HEK293 (cell line): ENCODE results near the gene RSBN1L.

Source experiments
- BCL11A ChIP-seq: fragments of 450-650 bp; formaldehyde crosslinking; IDR thresholded peaks from 2 replicates; pipeline ENCODE4 v1.5.1; 2016; ENCODE audit warnings: low read depth, missing biosample characterization, missing genetic modification characterization
- FEZF1 ChIP-seq: fragments of 450-650 bp; formaldehyde crosslinking; IDR thresholded peaks from 2 replicates; pipeline ENCODE4 v1.5.1; 2016; ENCODE audit warnings: missing biosample characterization, missing genetic modification characterization
- GFI1B ChIP-seq: fragments of 450-650 bp; formaldehyde crosslinking; IDR thresholded peaks from 2 replicates; pipeline ENCODE4 v1.5.1; 2016; ENCODE audit warnings: missing biosample characterization, missing genetic modification characterization
- GLIS2 ChIP-seq: fragments of 450-650 bp; formaldehyde crosslinking; IDR thresholded peaks from 2 replicates; pipeline ENCODE4 v1.5.1; 2016; ENCODE audit warnings: missing biosample characterization, missing genetic modification characterization
- HOXA7 ChIP-seq: sonication (generic); formaldehyde crosslinking; IDR thresholded peaks from 2 replicates; pipeline ENCODE4 v1.8.1; 2022; ENCODE audit warnings: missing genetic modification reagents, borderline replicate concordance
- IKZF3 ChIP-seq: fragments of 450-650 bp; IDR thresholded peaks from 2 replicates; pipeline ENCODE4 v1.5.0; 2018; ENCODE audit warnings: missing biosample characterization, mild to moderate bottlenecking, missing genetic modification characterization, moderate library complexity
- INSM2 ChIP-seq: fragments of 450-650 bp; formaldehyde crosslinking; IDR thresholded peaks from 2 replicates; pipeline ENCODE4 v1.5.1; 2016; ENCODE audit warnings: missing biosample characterization, missing genetic modification characterization
- KLF1 ChIP-seq: fragments of 450-650 bp; formaldehyde crosslinking; IDR thresholded peaks from 2 replicates; pipeline ENCODE4 v1.5.1; 2016; ENCODE audit warnings: missing biosample characterization, missing genetic modification characterization
- KLF16 ChIP-seq: fragments of 450-650 bp; formaldehyde crosslinking; IDR thresholded peaks from 2 replicates; pipeline ENCODE4 v1.5.1; 2017; ENCODE audit warnings: missing biosample characterization, missing genetic modification characterization
- MZF1 ChIP-seq: fragments of 450-650 bp; formaldehyde crosslinking; IDR thresholded peaks from 2 replicates; pipeline ENCODE4 v1.5.1; 2017; ENCODE audit warnings: missing biosample characterization, missing genetic modification characterization, borderline replicate concordance
- ZBTB1 ChIP-seq: fragments of 450-650 bp; formaldehyde crosslinking; IDR thresholded peaks from 2 replicates; pipeline ENCODE4 v1.5.1; 2016; ENCODE audit warnings: missing biosample characterization, missing genetic modification characterization
- ZBTB17 ChIP-seq: fragments of 450-650 bp; formaldehyde crosslinking; IDR thresholded peaks from 2 replicates; pipeline ENCODE4 v1.5.1; 2016; ENCODE audit warnings: missing biosample characterization, missing genetic modification characterization
- ZBTB20 ChIP-seq: fragments of 450-650 bp; formaldehyde crosslinking; IDR thresholded peaks from 2 replicates; pipeline ENCODE4 v1.5.1; 2016; ENCODE audit warnings: missing biosample characterization, missing genetic modification characterization
- ZBTB48 ChIP-seq: fragments of 450-650 bp; formaldehyde crosslinking; IDR thresholded peaks from 2 replicates; pipeline ENCODE4 v1.5.1; 2016; ENCODE audit warnings: missing biosample characterization, missing genetic modification characterization
- ZFP69B ChIP-seq: fragments of 450-650 bp; formaldehyde crosslinking; IDR thresholded peaks from 2 replicates; pipeline ENCODE4 v1.5.1; 2016; ENCODE audit warnings: missing biosample characterization, missing genetic modification characterization
- ZIC2 ChIP-seq: fragments of 450-650 bp; formaldehyde crosslinking; IDR thresholded peaks from 2 replicates; pipeline ENCODE4 v1.5.1; 2016; ENCODE audit warnings: missing biosample characterization, missing genetic modification characterization
- ZNF112 ChIP-seq: fragments of 450-650 bp; formaldehyde crosslinking; IDR thresholded peaks from 2 replicates; pipeline ENCODE4 v1.5.0; 2017; ENCODE audit warnings: missing biosample characterization, missing genetic modification characterization
- ZNF121 ChIP-seq: fragments of 450-650 bp; formaldehyde crosslinking; IDR thresholded peaks from 2 replicates; pipeline ENCODE4 v1.5.1; 2016; ENCODE audit warnings: missing biosample characterization, missing genetic modification characterization
- ZNF140 ChIP-seq: fragments of 450-650 bp; formaldehyde crosslinking; IDR thresholded peaks from 2 replicates; pipeline ENCODE4 v1.5.1; 2016; ENCODE audit warnings: missing biosample characterization, missing genetic modification characterization
- ZNF155 ChIP-seq: fragments of 450-650 bp; formaldehyde crosslinking; IDR thresholded peaks from 2 replicates; pipeline ENCODE4 v1.5.1; 2016; ENCODE audit warnings: missing biosample characterization, missing genetic modification characterization
- ZNF19 ChIP-seq: fragments of 450-650 bp; formaldehyde crosslinking; IDR thresholded peaks from 2 replicates; pipeline ENCODE4; 2016; ENCODE audit warnings: missing biosample characterization, missing genetic modification characterization, low read depth
- ZNF202 ChIP-seq: fragments of 450-650 bp; formaldehyde crosslinking; IDR thresholded peaks from 2 replicates; pipeline ENCODE4 v1.5.1; 2016; ENCODE audit warnings: missing biosample characterization, missing genetic modification characterization, borderline replicate concordance
- ZNF23 ChIP-seq: fragments of 450-650 bp; formaldehyde crosslinking; IDR thresholded peaks from 2 replicates; pipeline ENCODE4 v1.5.1; 2016; ENCODE audit warnings: missing biosample characterization, missing genetic modification characterization, borderline replicate concordance
- ZNF266 ChIP-seq: fragments of 450-650 bp; formaldehyde crosslinking; IDR thresholded peaks from 2 replicates; pipeline ENCODE4 v1.5.1; 2016; ENCODE audit warnings: missing biosample characterization, missing genetic modification characterization, low read depth
- ZNF404 ChIP-seq: fragments of 450-650 bp; formaldehyde crosslinking; IDR thresholded peaks from 2 replicates; pipeline ENCODE4 v1.5.1; 2017; ENCODE audit warnings: missing biosample characterization, missing genetic modification characterization
- ZNF473 ChIP-seq: fragments of 450-650 bp; formaldehyde crosslinking; IDR thresholded peaks from 2 replicates; pipeline ENCODE4 v1.5.1; 2017; ENCODE audit warnings: missing biosample characterization, missing genetic modification characterization
- ZNF510 ChIP-seq: fragments of 450-650 bp; formaldehyde crosslinking; IDR thresholded peaks from 2 replicates; pipeline ENCODE4 v1.5.1; 2018; ENCODE audit warnings: mild to moderate bottlenecking, missing genetic modification characterization, missing biosample characterization; ENCODE audit not compliant: insufficient replicate concordance
- ZNF529 ChIP-seq: fragments of 450-650 bp; formaldehyde crosslinking; IDR thresholded peaks from 2 replicates; pipeline ENCODE4 v1.5.1; 2017; ENCODE audit warnings: missing genetic modification characterization, missing biosample characterization; ENCODE audit not compliant: insufficient replicate concordance
- ZNF555 ChIP-seq: fragments of 450-650 bp; formaldehyde crosslinking; conservative IDR thresholded peaks from 2 replicates; pipeline ENCODE4 v1.5.1; 2017; ENCODE audit warnings: missing biosample characterization, mild to moderate bottlenecking, missing genetic modification characterization, inconsistent platforms
- ZNF558 ChIP-seq: fragments of 450-650 bp; formaldehyde crosslinking; IDR thresholded peaks from 2 replicates; pipeline ENCODE4 v1.5.1; 2016; ENCODE audit warnings: missing biosample characterization, missing genetic modification characterization
- ZNF571 ChIP-seq: fragments of 450-650 bp; formaldehyde crosslinking; IDR thresholded peaks from 2 replicates; pipeline ENCODE4 v1.5.0; 2017; ENCODE audit warnings: missing biosample characterization, missing genetic modification characterization
- ZNF626 ChIP-seq: fragments of 450-650 bp; sonication (Bioruptor Pico); formaldehyde crosslinking; IDR thresholded peaks from 2 replicates; pipeline ENCODE4 v1.5.1; 2018; ENCODE audit warnings: missing biosample characterization, missing genetic modification characterization, inconsistent platforms
- ZNF629 ChIP-seq: fragments of 450-650 bp; formaldehyde crosslinking; IDR thresholded peaks from 2 replicates; pipeline ENCODE4 v1.5.1; 2017; ENCODE audit warnings: missing biosample characterization, missing genetic modification characterization
- ZNF654 ChIP-seq: fragments of 450-650 bp; formaldehyde crosslinking; IDR thresholded peaks from 2 replicates; pipeline ENCODE4 v1.5.1; 2016; ENCODE audit warnings: low read depth, missing biosample characterization, missing genetic modification characterization
- ZNF76 ChIP-seq: fragments of 450-650 bp; formaldehyde crosslinking; IDR thresholded peaks from 2 replicates; pipeline ENCODE4; 2016; ENCODE audit warnings: low read depth, missing biosample characterization, missing genetic modification characterization, borderline replicate concordance
- TF ChIP-seq, protein P1 (sequence below): fragments of 450-650 bp; formaldehyde crosslinking; IDR thresholded peaks from 2 replicates; pipeline ENCODE4 v1.5.1; 2016; ENCODE audit warnings: missing biosample characterization, missing genetic modification characterization
- TF ChIP-seq, protein P2 (sequence below): fragments of 450-650 bp; IDR thresholded peaks from 2 replicates; pipeline ENCODE4 v1.5.1; 2018; ENCODE audit warnings: missing biosample characterization, missing genetic modification characterization
- TF ChIP-seq, protein P3 (sequence below): fragments of 450-650 bp; formaldehyde crosslinking; IDR thresholded peaks from 2 replicates; pipeline ENCODE4 v1.5.1; 2016; ENCODE audit warnings: missing biosample characterization, missing genetic modification characterization

RSBN1L gene

GRCh38 chr7:77791336-77791735 lies 95.1 kb downstream of the RSBN1L start (continued):
- TF ChIP-seq, protein P1, sequence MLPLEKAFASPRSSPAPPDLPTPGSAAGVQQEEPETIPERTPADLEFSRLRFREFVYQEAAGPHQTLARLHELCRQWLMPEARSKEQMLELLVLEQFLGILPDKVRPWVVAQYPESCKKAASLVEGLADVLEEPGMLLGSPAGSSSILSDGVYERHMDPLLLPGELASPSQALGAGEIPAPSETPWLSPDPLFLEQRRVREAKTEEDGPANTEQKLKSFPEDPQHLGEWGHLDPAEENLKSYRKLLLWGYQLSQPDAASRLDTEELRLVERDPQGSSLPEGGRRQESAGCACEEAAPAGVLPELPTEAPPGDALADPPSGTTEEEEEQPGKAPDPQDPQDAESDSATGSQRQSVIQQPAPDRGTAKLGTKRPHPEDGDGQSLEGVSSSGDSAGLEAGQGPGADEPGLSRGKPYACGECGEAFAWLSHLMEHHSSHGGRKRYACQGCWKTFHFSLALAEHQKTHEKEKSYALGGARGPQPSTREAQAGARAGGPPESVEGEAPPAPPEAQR (tag by site-specific recombination), result no peak
- no peak for TF ChIP-seq ZNF266 (tag by site-specific recombination)
- no peak for TF ChIP-seq ZBTB1
- no peak for TF ChIP-seq ZNF155 (tag by site-specific recombination)
- no peak for TF ChIP-seq ZNF404 (tag by site-specific recombination)
- 0 out of 2 replicates have a peak, but pooled peaks have one; percentile 27 for TF ChIP-seq GLIS2 (tag by site-specific recombination)
- TF ChIP-seq ZFP69B (tag by site-specific recombination), result 0 out of 2 replicates have a peak, but pooled peaks have one; percentile 37
- no peak for TF ChIP-seq ZIC2 (tag by site-specific recombination)
- TF ChIP-seq ZNF654 (tag by site-specific recombination), result no peak
- TF ChIP-seq, protein P2, sequence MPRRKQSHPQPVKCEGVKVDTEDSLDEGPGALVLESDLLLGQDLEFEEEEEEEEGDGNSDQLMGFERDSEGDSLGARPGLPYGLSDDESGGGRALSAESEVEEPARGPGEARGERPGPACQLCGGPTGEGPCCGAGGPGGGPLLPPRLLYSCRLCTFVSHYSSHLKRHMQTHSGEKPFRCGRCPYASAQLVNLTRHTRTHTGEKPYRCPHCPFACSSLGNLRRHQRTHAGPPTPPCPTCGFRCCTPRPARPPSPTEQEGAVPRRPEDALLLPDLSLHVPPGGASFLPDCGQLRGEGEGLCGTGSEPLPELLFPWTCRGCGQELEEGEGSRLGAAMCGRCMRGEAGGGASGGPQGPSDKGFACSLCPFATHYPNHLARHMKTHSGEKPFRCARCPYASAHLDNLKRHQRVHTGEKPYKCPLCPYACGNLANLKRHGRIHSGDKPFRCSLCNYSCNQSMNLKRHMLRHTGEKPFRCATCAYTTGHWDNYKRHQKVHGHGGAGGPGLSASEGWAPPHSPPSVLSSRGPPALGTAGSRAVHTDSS (tag by site-specific recombination), result no peak
- peak; percentile 68; the same call in 1 of the 2 replicates for TF ChIP-seq IKZF3 (tag by site-specific recombination)
- TF ChIP-seq ZNF629 (tag by site-specific recombination), result peak; percentile 88
- peak; percentile 62 for TF ChIP-seq BCL11A (tag by site-specific recombination)
- TF ChIP-seq ZBTB17 (tag by site-specific recombination), result peak; percentile 65; the same call in 1 of the 2 replicates
- TF ChIP-seq ZNF23 (tag by site-specific recombination), result no peak
- no peak for TF ChIP-seq ZNF140
- no peak for TF ChIP-seq ZNF529
- TF ChIP-seq INSM2 (tag by site-specific recombination), result peak; percentile 70
- no peak for TF ChIP-seq MZF1
- TF ChIP-seq FEZF1 (tag by site-specific recombination), result peak; percentile 56; the same call in 1 of the 2 replicates
- TF ChIP-seq ZBTB20, result no peak
- TF ChIP-seq ZNF121 (tag by site-specific recombination), result no peak
- TF ChIP-seq ZNF19 (tag by site-specific recombination), result no peak
- no peak for TF ChIP-seq ZNF473 (tag by site-specific recombination)
- TF ChIP-seq, protein P3, sequence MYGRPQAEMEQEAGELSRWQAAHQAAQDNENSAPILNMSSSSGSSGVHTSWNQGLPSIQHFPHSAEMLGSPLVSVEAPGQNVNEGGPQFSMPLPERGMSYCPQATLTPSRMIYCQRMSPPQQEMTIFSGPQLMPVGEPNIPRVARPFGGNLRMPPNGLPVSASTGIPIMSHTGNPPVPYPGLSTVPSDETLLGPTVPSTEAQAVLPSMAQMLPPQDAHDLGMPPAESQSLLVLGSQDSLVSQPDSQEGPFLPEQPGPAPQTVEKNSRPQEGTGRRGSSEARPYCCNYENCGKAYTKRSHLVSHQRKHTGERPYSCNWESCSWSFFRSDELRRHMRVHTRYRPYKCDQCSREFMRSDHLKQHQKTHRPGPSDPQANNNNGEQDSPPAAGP, result no peak
- TF ChIP-seq HOXA7 (CRISPR knock-in tag), result no peak
- TF ChIP-seq ZNF626 (tag by site-specific recombination), result no peak
- TF ChIP-seq ZNF571 (tag by site-specific recombination), result no peak
- no peak for TF ChIP-seq ZNF555
- no peak for TF ChIP-seq GFI1B (tag by site-specific recombination)
- no peak for TF ChIP-seq KLF16 (tag by site-specific recombination)
- no peak for TF ChIP-seq ZNF558 (tag by site-specific recombination)
- TF ChIP-seq ZNF76 (tag by site-specific recombination), result no peak
- no peak for TF ChIP-seq ZBTB48
- no peak for TF ChIP-seq ZNF112 (tag by site-specific recombination)
- no peak for TF ChIP-seq ZNF202 (tag by site-specific recombination)
- TF ChIP-seq KLF1 (tag by site-specific recombination), result no peak
- TF ChIP-seq ZNF510, result no peak
